SK-N-MC (cell line): Measurements from ENCODE around the gene ALOX5.

Source experiments
- EZH2 ChIP-seq: fragments of 200-600 bp; sonication (generic); IDR thresholded peaks from one replicate; pipeline ENCODE4 v1.6.1; 2017; ENCODE audit warnings: antibody characterized with exemption
- POLR2AphosphoS5 ChIP-seq: IDR thresholded peaks from 2 replicates; pipeline ENCODE4 v1.6.1; 2012; ENCODE audit warnings: mild to moderate bottlenecking, low read depth, low read length, borderline replicate concordance

DNA sequence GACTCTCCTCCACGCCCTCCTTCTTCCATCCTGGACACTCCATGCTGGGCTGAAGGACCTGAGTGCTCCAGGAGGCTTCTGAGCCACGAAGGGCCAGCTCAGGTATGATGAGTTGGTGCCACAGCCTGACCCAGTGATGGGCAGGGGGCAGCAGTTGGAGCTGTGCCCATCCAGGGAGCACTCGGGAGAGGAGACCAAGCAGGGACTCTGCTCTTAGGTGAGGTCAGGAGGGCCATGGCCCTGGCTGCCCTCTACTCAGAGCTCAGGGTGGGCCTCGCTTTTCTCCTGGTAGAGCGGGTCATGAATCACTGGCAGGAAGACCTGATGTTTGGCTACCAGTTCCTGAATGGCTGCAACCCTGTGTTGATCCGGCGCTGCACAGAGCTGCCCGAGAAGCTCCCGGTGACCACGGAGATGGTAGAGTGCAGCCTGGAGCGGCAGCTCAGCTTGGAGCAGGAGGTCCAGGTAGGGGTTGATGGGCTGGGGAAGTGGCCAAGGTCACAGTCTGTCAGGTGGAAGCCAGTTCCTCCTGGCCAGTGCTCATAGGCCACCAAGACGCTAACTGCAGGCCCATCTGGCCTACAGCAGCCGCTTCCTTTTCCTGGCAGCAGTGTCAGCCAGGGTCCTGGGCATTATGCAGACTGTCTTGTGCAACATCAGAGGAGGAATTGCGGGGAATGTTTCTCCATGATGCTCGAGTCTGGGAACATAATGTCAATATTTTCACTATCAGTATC, 50.8 kb downstream of the ALOX5 start:
- no peak for TF ChIP-seq EZH2
- TF ChIP-seq POLR2AphosphoS5: no peak
